Neural cell (in vitro differentiated cells): Measurements from ENCODE around the gene SCAANT1. TPM values are rescaled to one million over a fixed set of nuclear protein-coding genes. Genes with fewer than 3 reads are reported as not detected.
A peak's percentile ranks its signal among the peaks of the same experiment; 100 is the strongest.

ENCODE experiments used
- H2AFZ ChIP-seq: fragments of 200-600, 300-800 bp; sonication (generic), shearing (Covaris generic); 2 replicates; pipeline ENCODE4 v1.6.0; 2014; ENCODE audit warnings: low read depth, mild to moderate bottlenecking, antibody characterized with exemption, low read length, moderate library complexity
- H3F3A ChIP-seq: fragments of 200-600 bp; shearing (Covaris generic); 2 replicates; pipeline ENCODE4 v1.6.1; 2016; ENCODE audit warnings: mild to moderate bottlenecking, moderate library complexity, mixed read lengths, antibody characterized with exemption, low read length; ENCODE audit not compliant: insufficient read depth, poor library complexity, severe bottlenecking
- H3K27ac ChIP-seq: fragments of 200-600, 300-800 bp; sonication (generic), shearing (Covaris generic); 2 replicates; pipeline ENCODE4 v1.5.1; 2014; ENCODE audit warnings: mild to moderate bottlenecking, low read length, moderate library complexity
- H3K27me3 ChIP-seq: fragments of 300-800, 200-600 bp; sonication (generic), shearing (Covaris generic); 2 replicates; pipeline ENCODE4 v1.6.0; 2014; ENCODE audit warnings: mild to moderate bottlenecking, low read depth, low read length, moderate library complexity; ENCODE audit not compliant: insufficient read depth
- H3K36me3 ChIP-seq: fragments of 300-800, 200-600 bp; sonication (generic), shearing (Covaris generic); 2 replicates; pipeline ENCODE4 v1.5.1; 2014; ENCODE audit warnings: mild to moderate bottlenecking, antibody characterized with exemption, low read length, moderate library complexity; ENCODE audit not compliant: insufficient read depth
- H3K4me2 ChIP-seq: fragments of 300-800, 200-600 bp; sonication (generic), shearing (Covaris generic); 2 replicates; pipeline ENCODE4 v1.6.0; 2014; ENCODE audit warnings: mild to moderate bottlenecking, low read length
- H3K4me3 ChIP-seq: fragments of 300-800, 200-600 bp; sonication (generic), shearing (Covaris generic); 2 replicates; pipeline ENCODE4 v1.5.1; 2014; ENCODE audit warnings: mild to moderate bottlenecking, low read length, moderate library complexity
- H3K79me2 ChIP-seq: fragments of 200-600 bp; shearing (Covaris generic); replicated peaks from 2 replicates; pipeline ENCODE4 v1.6.0; 2014; ENCODE audit warnings: mild to moderate bottlenecking, low read length, moderate library complexity; ENCODE audit not compliant: insufficient read depth
- H3K9ac ChIP-seq: fragments of 300-800, 200-600 bp; sonication (generic), shearing (Covaris generic); 2 replicates; pipeline ENCODE4 v1.6.1; 2016; ENCODE audit warnings: mild to moderate bottlenecking, low read length, mixed read lengths
- H3K9me2 ChIP-seq: fragments of 200-600 bp; shearing (Covaris generic); 2 replicates; pipeline ENCODE4 v1.6.1; 2016; ENCODE audit warnings: mild to moderate bottlenecking, low read length, mixed read lengths; ENCODE audit not compliant: insufficient read depth
- H3K9me3 ChIP-seq: fragments of 200-600, 300-800 bp; sonication (generic), shearing (Covaris generic); 2 replicates; pipeline ENCODE4 v1.6.1; 2016; ENCODE audit warnings: mild to moderate bottlenecking, mixed run types, low read length, moderate library complexity, mixed read lengths
- H4K20me1 ChIP-seq: fragments of 200-600 bp; shearing (Covaris generic); 2 replicates; pipeline ENCODE4 v1.6.1; 2016; ENCODE audit warnings: mild to moderate bottlenecking, mixed run types; ENCODE audit not compliant: insufficient read depth
- EP300 ChIP-seq: fragments of 450-650 bp; conservative IDR thresholded peaks from 2 replicates; pipeline ENCODE4 v1.6.1; 2014; ENCODE audit warnings: antibody characterized with exemption, mild to moderate bottlenecking, moderate library complexity; ENCODE audit not compliant: poor library complexity, severe bottlenecking
- EZH2 ChIP-seq: fragments of 200-600, 300-800 bp; shearing (Covaris generic), sonication (generic); IDR thresholded peaks from 2 replicates; pipeline ENCODE4 v1.6.1; 2014; ENCODE audit warnings: antibody characterized with exemption, low read length, borderline replicate concordance, mild to moderate bottlenecking; ENCODE audit not compliant: insufficient read depth, poor library complexity, severe bottlenecking
- MXI1 ChIP-seq: fragments of 450-650 bp; conservative IDR thresholded peaks from 2 replicates; pipeline ENCODE4 v1.6.1; 2014; ENCODE audit warnings: antibody characterized with exemption, mild to moderate bottlenecking; ENCODE audit not compliant: poor library complexity, severe bottlenecking
- POLR2AphosphoS5 ChIP-seq: IDR thresholded peaks from 2 replicates; pipeline ENCODE4 v1.6.1; 2012
- RAD21 ChIP-seq: fragments of 450-650 bp; conservative IDR thresholded peaks from 2 replicates; pipeline ENCODE4 v1.6.1; 2014; ENCODE audit warnings: antibody characterized with exemption, mild to moderate bottlenecking, moderate library complexity
- SMC3 ChIP-seq: fragments of 450-650 bp; conservative IDR thresholded peaks from 2 replicates; pipeline ENCODE4 v1.6.1; 2014; ENCODE audit warnings: antibody characterized with exemption, mild to moderate bottlenecking, moderate library complexity; ENCODE audit not compliant: poor library complexity
- TAF1 ChIP-seq: IDR thresholded peaks from 2 replicates; pipeline ENCODE4 v1.6.1; 2012; ENCODE audit warnings: low read depth
- polyA plus RNA-seq: library from polyadenylated mRNA; depleted of rRNA; stranded (reverse); fragments of >200 nt; gene quantifications from 2 replicates; pipeline ENCODE4 v1.2.3, GENCODE V29; 2014
- TF ChIP-seq, protein P1 (sequence below): IDR thresholded peaks from 2 replicates; pipeline ENCODE4 v1.6.1; 2012; ENCODE audit warnings: borderline replicate concordance
- TF ChIP-seq, protein P2 (sequence below): fragments of 450-650 bp; IDR thresholded peaks from 2 replicates; pipeline ENCODE4 v1.5.1; 2014; ENCODE audit warnings: antibody characterized with exemption, mild to moderate bottlenecking, moderate library complexity; ENCODE audit not compliant: poor library complexity, severe bottlenecking

Gene SCAANT1
- polyA plus RNA-seq, 1 donor from 2014 or later = not detected

DNA sequence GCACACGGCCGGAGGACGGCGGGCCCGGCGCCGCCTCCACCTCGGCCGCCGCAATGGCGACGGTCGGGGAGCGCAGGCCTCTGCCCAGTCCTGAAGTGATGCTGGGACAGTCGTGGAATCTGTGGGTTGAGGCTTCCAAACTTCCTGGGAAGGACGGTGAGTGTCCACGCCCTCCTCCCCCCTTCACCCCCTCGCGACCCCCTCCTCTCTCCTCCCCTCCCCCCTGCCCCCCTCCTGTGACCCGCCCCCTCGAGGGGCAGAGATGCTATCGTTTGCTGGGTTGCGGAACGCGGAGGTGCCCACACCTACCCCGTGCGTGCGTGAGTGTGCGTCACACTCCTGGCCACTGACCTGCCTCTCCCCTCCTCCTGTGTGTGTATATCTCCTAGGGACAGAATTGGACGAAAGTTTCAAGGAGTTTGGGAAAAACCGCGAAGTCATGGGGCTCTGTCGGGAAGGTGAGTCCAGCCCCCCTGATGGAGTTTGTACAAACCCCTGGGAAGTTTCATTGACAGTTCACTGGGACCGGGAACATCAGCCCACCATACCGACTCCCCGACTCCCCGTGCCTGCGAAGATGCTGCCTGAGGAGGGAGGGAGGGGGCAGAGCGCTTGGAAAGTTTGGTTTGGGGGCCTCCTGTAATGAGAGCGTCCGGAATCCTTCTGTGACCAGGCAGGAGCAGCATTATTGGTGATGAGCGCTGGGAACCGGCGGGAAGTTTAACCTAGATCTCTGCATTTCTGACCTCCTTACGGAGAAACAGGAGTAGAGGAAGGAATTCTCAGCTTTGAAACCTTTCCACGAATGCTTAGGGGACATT, 795 bp upstream of the SCAANT1 start:
- Histone ChIP-seq H3K4me3 (peak overlapping the region; percentile 86), H3K27me3 (no peaks in the 10 kb centered on the region), H3K27ac (no peak overlapping the region), H3K4me2 (peak overlapping the region; percentile 30), H3K79me2 (peaks cover 10% of the 10 kb centered on the region), H3K36me3 (no peaks in the 10 kb centered on the region), H3K9me2 (no peaks in the 10 kb centered on the region), H3K9ac (peak overlapping the region; percentile 73), H3F3A (peaks cover 4% of the 10 kb centered on the region), H3K9me3 (no peaks in the 10 kb centered on the region), H4K20me1 (no peaks in the 10 kb centered on the region), H2AFZ (no peak overlapping the region)
- TF ChIP-seq EP300 (no peak), EZH2 (no peak), SMC3 (no peak), POLR2AphosphoS5 (no peak), RAD21 (no peak), TAF1 (no peak), MXI1 (no peak)
- TF ChIP-seq, protein P1, sequence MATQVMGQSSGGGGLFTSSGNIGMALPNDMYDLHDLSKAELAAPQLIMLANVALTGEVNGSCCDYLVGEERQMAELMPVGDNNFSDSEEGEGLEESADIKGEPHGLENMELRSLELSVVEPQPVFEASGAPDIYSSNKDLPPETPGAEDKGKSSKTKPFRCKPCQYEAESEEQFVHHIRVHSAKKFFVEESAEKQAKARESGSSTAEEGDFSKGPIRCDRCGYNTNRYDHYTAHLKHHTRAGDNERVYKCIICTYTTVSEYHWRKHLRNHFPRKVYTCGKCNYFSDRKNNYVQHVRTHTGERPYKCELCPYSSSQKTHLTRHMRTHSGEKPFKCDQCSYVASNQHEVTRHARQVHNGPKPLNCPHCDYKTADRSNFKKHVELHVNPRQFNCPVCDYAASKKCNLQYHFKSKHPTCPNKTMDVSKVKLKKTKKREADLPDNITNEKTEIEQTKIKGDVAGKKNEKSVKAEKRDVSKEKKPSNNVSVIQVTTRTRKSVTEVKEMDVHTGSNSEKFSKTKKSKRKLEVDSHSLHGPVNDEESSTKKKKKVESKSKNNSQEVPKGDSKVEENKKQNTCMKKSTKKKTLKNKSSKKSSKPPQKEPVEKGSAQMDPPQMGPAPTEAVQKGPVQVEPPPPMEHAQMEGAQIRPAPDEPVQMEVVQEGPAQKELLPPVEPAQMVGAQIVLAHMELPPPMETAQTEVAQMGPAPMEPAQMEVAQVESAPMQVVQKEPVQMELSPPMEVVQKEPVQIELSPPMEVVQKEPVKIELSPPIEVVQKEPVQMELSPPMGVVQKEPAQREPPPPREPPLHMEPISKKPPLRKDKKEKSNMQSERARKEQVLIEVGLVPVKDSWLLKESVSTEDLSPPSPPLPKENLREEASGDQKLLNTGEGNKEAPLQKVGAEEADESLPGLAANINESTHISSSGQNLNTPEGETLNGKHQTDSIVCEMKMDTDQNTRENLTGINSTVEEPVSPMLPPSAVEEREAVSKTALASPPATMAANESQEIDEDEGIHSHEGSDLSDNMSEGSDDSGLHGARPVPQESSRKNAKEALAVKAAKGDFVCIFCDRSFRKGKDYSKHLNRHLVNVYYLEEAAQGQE = no peak
- TF ChIP-seq, protein P2, sequence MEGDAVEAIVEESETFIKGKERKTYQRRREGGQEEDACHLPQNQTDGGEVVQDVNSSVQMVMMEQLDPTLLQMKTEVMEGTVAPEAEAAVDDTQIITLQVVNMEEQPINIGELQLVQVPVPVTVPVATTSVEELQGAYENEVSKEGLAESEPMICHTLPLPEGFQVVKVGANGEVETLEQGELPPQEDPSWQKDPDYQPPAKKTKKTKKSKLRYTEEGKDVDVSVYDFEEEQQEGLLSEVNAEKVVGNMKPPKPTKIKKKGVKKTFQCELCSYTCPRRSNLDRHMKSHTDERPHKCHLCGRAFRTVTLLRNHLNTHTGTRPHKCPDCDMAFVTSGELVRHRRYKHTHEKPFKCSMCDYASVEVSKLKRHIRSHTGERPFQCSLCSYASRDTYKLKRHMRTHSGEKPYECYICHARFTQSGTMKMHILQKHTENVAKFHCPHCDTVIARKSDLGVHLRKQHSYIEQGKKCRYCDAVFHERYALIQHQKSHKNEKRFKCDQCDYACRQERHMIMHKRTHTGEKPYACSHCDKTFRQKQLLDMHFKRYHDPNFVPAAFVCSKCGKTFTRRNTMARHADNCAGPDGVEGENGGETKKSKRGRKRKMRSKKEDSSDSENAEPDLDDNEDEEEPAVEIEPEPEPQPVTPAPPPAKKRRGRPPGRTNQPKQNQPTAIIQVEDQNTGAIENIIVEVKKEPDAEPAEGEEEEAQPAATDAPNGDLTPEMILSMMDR = no peak

DNA sequence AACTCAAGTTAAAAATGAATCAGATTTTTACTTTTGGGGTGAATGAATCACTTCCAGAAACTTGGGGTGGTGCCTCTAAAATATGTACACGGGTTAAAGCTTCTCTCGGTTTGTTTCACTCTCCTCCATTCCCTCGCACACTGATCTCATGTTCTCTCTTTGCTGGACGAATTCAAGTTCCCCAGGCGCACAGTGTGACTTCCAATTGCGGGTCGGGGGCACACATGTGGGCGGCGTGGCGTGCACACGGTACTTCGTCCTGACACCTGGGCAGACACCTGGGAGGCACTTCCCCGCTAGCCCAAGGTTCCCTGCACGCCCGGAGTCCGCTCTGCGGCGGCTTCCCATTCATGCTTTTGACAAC, 692 bp downstream of the SCAANT1 start:
- Histone ChIP-seq H3K9me3 (no peaks in the 10 kb centered on the region), H3K79me2 (peaks cover 10% of the 10 kb centered on the region), H3K4me3 (peak overlapping the region; percentile 86), H3K36me3 (no peaks in the 10 kb centered on the region), H3K4me2 (peak overlapping the region; percentile 70), H3K9ac (peak overlapping the region; percentile 73), H3K9me2 (no peaks in the 10 kb centered on the region), H3K27me3 (no peaks in the 10 kb centered on the region), H3K27ac (peak overlapping the region; percentile 24), H4K20me1 (no peaks in the 10 kb centered on the region), H2AFZ (peak overlapping the region; percentile 21), H3F3A (peaks cover 4% of the 10 kb centered on the region)
- TF ChIP-seq POLR2AphosphoS5 (no peak), RAD21 (no peak), TAF1 (no peak), MXI1 (no peak), EP300 (no peak), SMC3 (no peak), EZH2 (no peak)
- TF ChIP-seq, protein P1 = no peak
- TF ChIP-seq, protein P2 = no peak
